ENCODE measurements around the gene PRAC2.

GRCh38 chr17:48769009-48769675, 46.2 kb downstream of the PRAC2 start:
- TF ChIP-seq SP1 (IDR thresholded peaks at IDR 0.05) (no peak), EGR1 (IDR thresholded peaks at IDR 0.05; ENCODE audit: low read depth in 2 of 2) (no peak), NR2F2 (IDR thresholded peaks at IDR 0.05) (no peak), JUND (IDR thresholded peaks at IDR 0.05) (no peak), RAD21 (IDR thresholded peaks at IDR 0.05) (no peak), FOXA1 (IDR thresholded peaks at IDR 0.05) (no peak)
- TF ChIP-seq, protein P1, sequence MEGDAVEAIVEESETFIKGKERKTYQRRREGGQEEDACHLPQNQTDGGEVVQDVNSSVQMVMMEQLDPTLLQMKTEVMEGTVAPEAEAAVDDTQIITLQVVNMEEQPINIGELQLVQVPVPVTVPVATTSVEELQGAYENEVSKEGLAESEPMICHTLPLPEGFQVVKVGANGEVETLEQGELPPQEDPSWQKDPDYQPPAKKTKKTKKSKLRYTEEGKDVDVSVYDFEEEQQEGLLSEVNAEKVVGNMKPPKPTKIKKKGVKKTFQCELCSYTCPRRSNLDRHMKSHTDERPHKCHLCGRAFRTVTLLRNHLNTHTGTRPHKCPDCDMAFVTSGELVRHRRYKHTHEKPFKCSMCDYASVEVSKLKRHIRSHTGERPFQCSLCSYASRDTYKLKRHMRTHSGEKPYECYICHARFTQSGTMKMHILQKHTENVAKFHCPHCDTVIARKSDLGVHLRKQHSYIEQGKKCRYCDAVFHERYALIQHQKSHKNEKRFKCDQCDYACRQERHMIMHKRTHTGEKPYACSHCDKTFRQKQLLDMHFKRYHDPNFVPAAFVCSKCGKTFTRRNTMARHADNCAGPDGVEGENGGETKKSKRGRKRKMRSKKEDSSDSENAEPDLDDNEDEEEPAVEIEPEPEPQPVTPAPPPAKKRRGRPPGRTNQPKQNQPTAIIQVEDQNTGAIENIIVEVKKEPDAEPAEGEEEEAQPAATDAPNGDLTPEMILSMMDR (IDR thresholded peaks at IDR 0.05; ENCODE audit: low read depth, low read length, missing input control) = no peak
- TF ChIP-seq, protein P2, sequence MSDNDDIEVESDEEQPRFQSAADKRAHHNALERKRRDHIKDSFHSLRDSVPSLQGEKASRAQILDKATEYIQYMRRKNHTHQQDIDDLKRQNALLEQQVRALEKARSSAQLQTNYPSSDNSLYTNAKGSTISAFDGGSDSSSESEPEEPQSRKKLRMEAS (IDR thresholded peaks at IDR 0.05) = no peak
- TF ChIP-seq, protein P3, sequence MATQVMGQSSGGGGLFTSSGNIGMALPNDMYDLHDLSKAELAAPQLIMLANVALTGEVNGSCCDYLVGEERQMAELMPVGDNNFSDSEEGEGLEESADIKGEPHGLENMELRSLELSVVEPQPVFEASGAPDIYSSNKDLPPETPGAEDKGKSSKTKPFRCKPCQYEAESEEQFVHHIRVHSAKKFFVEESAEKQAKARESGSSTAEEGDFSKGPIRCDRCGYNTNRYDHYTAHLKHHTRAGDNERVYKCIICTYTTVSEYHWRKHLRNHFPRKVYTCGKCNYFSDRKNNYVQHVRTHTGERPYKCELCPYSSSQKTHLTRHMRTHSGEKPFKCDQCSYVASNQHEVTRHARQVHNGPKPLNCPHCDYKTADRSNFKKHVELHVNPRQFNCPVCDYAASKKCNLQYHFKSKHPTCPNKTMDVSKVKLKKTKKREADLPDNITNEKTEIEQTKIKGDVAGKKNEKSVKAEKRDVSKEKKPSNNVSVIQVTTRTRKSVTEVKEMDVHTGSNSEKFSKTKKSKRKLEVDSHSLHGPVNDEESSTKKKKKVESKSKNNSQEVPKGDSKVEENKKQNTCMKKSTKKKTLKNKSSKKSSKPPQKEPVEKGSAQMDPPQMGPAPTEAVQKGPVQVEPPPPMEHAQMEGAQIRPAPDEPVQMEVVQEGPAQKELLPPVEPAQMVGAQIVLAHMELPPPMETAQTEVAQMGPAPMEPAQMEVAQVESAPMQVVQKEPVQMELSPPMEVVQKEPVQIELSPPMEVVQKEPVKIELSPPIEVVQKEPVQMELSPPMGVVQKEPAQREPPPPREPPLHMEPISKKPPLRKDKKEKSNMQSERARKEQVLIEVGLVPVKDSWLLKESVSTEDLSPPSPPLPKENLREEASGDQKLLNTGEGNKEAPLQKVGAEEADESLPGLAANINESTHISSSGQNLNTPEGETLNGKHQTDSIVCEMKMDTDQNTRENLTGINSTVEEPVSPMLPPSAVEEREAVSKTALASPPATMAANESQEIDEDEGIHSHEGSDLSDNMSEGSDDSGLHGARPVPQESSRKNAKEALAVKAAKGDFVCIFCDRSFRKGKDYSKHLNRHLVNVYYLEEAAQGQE (IDR thresholded peaks at IDR 0.05) = no peak
